GM12864 (cell line): ENCODE results near the gene KCNJ5.

Experiments used
- DNase-seq: peaks from one replicate; pipeline ENCODE4 v3.0.0-alpha.2; 2011; ENCODE audit warnings: low read depth
- H3K4me3 ChIP-seq: 2 replicates; pipeline ENCODE4 v1.5.1; 2011; ENCODE audit warnings: mild to moderate bottlenecking, low read depth, low read length, control low read depth
- TF ChIP-seq, protein P1 (sequence below): IDR thresholded peaks from 2 replicates; pipeline ENCODE4 v1.5.1; 2011; ENCODE audit warnings: low read depth, mild to moderate bottlenecking, moderate library complexity, low read length, control low read depth, inconsistent platforms; ENCODE audit errors: missing control alignments

The KCNJ5 gene

DNA sequence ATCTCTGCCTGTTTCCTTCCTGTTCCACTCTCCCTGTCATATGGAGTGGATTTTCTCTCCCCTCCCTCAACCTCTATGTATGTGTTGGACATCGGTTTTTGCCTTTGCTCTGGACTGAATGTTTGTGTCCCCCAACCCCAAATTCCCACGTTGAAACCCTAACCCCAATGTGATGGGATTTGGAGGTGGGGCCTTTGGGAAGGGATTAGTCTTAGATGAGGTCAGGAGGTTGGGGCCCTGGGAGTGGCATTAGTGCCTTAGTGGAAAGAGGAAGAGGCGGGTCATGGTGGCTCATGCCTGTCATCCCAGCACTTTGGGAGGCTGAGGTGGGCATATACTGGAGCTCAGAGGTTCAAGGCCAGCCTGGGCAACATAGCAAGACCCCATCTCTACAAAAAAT, 39.9 kb downstream of the KCNJ5 start:
- no peak overlapping the region for H3K4me3 ChIP-seq

DNA sequence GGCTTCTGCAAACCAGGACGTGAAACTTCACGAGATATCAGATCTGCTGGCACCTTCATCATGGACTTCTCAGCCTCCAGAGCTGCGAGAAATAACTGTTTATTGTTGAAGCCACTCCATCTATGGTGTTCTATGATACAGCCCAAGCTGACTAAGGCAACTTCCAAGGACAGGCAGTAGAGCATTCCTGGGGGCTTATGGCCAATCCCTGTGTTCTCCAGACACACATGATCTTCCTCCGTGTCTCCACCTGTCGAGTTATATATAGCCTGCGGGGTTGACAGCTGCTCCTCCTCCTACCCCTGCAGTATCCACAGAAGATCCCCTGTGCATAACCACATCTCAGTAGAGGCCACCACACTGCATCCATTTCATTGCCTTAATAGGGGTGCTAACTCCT, 40.5 kb downstream of the KCNJ5 start:
- TF ChIP-seq, protein P1, sequence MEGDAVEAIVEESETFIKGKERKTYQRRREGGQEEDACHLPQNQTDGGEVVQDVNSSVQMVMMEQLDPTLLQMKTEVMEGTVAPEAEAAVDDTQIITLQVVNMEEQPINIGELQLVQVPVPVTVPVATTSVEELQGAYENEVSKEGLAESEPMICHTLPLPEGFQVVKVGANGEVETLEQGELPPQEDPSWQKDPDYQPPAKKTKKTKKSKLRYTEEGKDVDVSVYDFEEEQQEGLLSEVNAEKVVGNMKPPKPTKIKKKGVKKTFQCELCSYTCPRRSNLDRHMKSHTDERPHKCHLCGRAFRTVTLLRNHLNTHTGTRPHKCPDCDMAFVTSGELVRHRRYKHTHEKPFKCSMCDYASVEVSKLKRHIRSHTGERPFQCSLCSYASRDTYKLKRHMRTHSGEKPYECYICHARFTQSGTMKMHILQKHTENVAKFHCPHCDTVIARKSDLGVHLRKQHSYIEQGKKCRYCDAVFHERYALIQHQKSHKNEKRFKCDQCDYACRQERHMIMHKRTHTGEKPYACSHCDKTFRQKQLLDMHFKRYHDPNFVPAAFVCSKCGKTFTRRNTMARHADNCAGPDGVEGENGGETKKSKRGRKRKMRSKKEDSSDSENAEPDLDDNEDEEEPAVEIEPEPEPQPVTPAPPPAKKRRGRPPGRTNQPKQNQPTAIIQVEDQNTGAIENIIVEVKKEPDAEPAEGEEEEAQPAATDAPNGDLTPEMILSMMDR: no peak
- DNase-seq: no peak
- no peak overlapping the region for H3K4me3 ChIP-seq

More for the DNA sequence above, 39.9 kb downstream of the KCNJ5 start:
- no peak for DNase-seq
- TF ChIP-seq, protein P1: no peak

DNA sequence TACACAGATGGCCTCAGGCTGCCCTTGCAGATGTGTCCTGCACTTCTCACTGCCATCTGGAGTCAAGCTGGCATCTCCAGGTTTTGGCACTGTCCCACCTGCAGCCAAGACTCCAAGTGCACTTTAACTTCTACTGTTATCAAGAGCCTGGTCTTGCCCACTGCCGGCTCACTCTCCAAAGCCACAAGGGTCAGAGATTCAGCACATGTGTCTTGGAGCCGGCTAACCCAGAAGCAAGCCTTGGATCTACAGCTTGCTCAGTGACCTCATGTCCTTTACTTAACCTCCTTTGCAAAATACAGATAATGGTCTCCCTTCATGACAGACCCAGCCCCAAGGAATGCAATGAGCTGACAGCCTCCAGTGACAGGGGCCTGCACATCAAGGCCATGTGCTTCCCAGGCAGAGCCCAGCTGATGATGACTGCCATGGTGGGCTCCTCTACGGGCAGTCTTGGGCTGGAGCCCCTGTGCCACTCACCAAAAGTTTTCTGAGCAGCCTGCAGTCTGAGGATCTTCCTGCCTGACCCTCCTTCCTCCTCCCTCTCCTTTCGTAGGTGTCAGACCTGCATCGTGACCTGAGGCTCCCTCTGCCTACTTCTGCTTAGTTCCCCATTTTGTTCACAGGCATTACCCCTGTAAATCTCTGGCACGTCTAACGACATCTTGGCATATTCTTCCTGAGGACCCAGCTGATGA, 42.5 kb downstream of the KCNJ5 start:
- TF ChIP-seq, protein P1: no peak
- DNase-seq: no peak
- H3K4me3 ChIP-seq: no peak overlapping the region

DNA sequence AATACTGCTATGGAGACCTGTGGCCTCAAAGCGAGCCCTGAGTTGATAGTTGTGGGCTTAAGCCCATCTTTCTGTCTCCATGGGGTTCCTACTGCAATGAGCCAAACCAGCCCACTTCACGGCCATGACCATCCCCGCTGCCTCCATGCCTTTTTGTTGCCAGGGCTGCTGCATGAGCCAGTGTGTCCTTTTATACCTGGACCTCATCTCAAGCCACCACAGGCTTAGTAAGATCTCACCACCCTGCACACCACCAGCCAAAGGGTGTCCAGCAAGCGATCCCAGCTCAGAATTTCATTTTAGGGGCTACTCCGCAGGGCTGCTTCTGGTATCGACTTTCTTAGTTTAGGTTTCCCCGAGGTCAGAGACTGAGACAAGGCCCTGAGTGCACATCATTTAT, 43.2 kb downstream of the KCNJ5 start:
- H3K4me3 ChIP-seq: no peak overlapping the region
- no peak for DNase-seq
- TF ChIP-seq, protein P1: no peak

DNA sequence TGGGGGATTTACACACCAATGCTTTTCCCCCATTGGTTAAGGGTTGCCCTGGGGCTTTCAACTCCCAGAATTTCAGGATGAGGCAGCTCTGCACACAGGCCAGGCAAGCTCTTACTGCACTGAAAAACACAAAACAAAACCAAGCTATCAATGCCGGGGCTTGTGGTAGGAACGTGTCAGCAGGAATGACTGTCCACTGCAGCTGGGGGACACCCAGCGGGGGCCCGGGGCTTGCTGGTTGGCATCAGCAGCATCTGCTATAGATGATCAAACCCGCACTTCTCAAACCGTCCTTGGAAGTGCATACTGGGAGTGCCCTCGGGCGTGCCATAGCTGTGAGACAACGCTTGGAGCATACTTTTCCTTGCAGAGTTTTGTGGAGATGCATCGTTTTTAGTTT, 43.8 kb downstream of the KCNJ5 start:
- DNase-seq: no peak
- TF ChIP-seq, protein P1: no peak
- H3K4me3 ChIP-seq: no peak overlapping the region

DNA sequence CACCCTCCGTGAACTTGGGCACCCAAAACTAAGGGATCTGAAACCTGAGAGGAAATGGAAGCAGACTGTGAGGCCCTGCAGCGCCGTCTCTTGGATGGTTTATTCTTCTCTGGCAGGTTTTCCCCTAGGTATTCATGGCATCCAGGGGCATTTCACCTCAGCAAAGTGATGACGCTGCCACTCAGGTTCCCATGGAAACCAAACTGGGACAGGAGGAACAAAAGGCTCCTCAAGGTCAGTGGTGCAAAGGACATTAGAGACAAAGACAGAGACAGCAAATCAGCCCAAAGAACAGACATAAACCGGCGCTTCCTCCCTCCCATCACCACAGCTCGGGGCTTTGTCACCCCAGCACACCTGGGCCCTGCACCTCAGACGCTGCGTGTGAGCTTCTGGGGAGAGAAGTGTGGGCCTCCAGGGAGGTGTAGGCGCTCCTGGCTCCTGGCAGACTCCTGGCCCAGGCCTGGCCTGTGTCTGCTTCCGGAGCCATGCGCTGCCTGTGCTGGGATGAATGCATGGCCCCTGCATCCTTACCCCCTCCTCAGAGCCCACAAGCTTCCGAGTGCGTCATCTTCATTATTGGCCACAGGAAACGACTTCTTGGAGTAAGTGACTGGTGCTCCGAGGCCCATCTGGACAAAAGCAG, 45.6 kb downstream of the KCNJ5 start:
- H3K4me3 ChIP-seq: no peak overlapping the region
- DNase-seq: no peak
- TF ChIP-seq, protein P1: no peak

DNA sequence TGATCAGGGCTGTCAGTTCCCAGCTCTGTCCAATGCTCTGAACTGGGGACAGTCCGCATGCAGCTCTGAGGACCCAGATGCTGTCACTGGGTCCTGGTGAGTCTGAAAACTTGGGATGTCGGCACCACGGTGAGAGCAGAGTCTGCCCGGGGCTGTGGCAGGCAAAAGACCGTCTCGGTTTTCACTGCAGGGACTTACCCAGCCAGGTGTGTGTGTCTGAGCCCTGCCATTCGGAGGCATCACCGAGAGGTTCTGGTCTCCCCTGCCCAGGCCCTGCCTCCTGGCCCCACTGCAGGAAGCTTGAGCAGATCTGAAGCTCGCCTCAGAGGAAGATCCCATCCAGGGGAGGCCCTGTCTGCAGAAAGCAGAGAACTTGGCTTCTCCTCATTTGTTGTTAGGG, 46.3 kb downstream of the KCNJ5 start:
- no peak for DNase-seq
- TF ChIP-seq, protein P1: no peak
- no peak overlapping the region for H3K4me3 ChIP-seq
